GM12891 (cell line): ENCODE measurements around the gene KMO.

Experiments used
- POLR2A ChIP-seq: IDR thresholded peaks from 2 replicates; pipeline ENCODE4 v1.6.1; 2011; ENCODE audit warnings: low read depth, low read length, control low read depth
- POLR2AphosphoS5 ChIP-seq: IDR thresholded peaks from 2 replicates; pipeline ENCODE4 v1.6.1; 2011; ENCODE audit warnings: low read depth, low read length, control low read depth

DNA sequence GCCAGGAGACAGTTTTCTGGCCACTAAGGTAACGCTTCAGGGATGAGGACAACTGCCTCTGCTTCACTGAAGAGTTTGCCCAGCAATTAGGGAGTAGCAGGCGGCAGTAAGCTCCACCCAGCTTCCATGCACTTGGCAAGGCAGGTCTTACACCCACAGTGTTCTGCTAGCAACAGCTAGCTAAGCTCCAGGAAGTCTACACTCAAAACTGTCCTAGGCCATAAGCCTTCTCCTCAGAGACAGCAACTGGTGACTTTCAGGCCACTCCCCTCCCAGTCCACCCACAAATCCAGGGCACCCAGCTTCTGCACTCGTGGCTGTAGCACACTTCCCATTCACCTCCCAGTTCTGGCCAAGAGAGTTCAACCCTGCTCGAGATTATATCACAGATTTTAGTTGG, 47.3 kb downstream of the KMO start:
- TF ChIP-seq POLR2A (no peak), POLR2AphosphoS5 (no peak)
